SKM-1 treated with dmso at 0.1 percent for 144 hours (cell line): ENCODE data around the gene DNM2.
"Not testable (repeated sequence)": the region's sequence is repeated elsewhere in the genome, so short reads cannot be mapped to it uniquely, and the experiment has no call there.

Experiments used
- DNase-seq: peaks from one replicate; lab custom pipeline; 2025; ENCODE audit not compliant: unreplicated experiment; lab: John Stamatoyannopoulos, UW

Gene DNM2

GRCh38 chr19:10717356-10718204, at the start of gene DNM2:
Gene DNM2, plus strand, starts transcription at chr19:10718079. Its CDS starts 164 bp downstream, at chr19:10718243.
- peak; percentile 100 for DNase-seq

- no peak for DNase-seq
These were observed 48.6 kb upstream of the DNM2 start for GRCh38 chr19:10669246-10669645.

GRCh38 chr19:10670182-10670581, 47.7 kb upstream of the DNM2 start:
- DNase-seq: no peak

GRCh38 chr19:10670876-10671804, 46.7 kb upstream of the DNM2 start:
- DNase-seq: no peak

- not testable (repeated sequence) for DNase-seq
These were observed 46.0 kb upstream of the DNM2 start for GRCh38 chr19:10671922-10672321.

GRCh38 chr19:10675214-10675613, 42.7 kb upstream of the DNM2 start:
- not testable (repeated sequence) for DNase-seq

GRCh38 chr19:10677751-10678150, 40.1 kb upstream of the DNM2 start:
- no peak for DNase-seq

- DNase-seq: no peak
These were observed 39.1 kb upstream of the DNM2 start for GRCh38 chr19:10678813-10679212.

GRCh38 chr19:10679743-10680142, 38.1 kb upstream of the DNM2 start:
- no peak for DNase-seq

- DNase-seq: no peak
These were observed 37.2 kb upstream of the DNM2 start for GRCh38 chr19:10680545-10681135.

GRCh38 chr19:10681658-10682057, 36.2 kb upstream of the DNM2 start:
- no peak for DNase-seq

GRCh38 chr19:10682397-10683063, 35.3 kb upstream of the DNM2 start:
- DNase-seq: no peak

- no peak for DNase-seq
These were observed 34.8 kb upstream of the DNM2 start for GRCh38 chr19:10683064-10683426.

- no peak for DNase-seq
These were observed 34.3 kb upstream of the DNM2 start for GRCh38 chr19:10683582-10683981.

- DNase-seq: no peak
These were observed 32.7 kb upstream of the DNM2 start for GRCh38 chr19:10685210-10685609.

GRCh38 chr19:10686193-10686592, 31.7 kb upstream of the DNM2 start:
- DNase-seq: no peak

- DNase-seq: no peak
These were observed 31.0 kb upstream of the DNM2 start for GRCh38 chr19:10686661-10687517.

- DNase-seq: no peak
These were observed 30.2 kb upstream of the DNM2 start for GRCh38 chr19:10687518-10688288.

- DNase-seq: no peak
These were observed 29.2 kb upstream of the DNM2 start for GRCh38 chr19:10688545-10689280.
